Stimulated activated CD4-positive, alpha-beta T cell treated with anti-CD3 and anti-CD28 coated beads, Interleukin-4, amount 100 ng/mL, for 4 hours (primary cell): ENCODE data around the gene CT47A7.
"Not testable (repeated sequence)": the region's sequence is repeated elsewhere in the genome, so short reads cannot be mapped to it uniquely, and the experiment has no call there.

Experiments
- DNase-seq, 2 experiments: peaks; one replicate each; pipeline ENCODE4 v3.0.0-alpha.2; 2020

CT47A7 gene

GRCh38 chrX:120956500-120956899, at the start of gene CT47A7:
CT47A7 (minus strand) TSS chrX:120956600; CDS start chrX:120956345, 255 bp downstream.
- not testable (repeated sequence) for DNase-seq

DNA sequence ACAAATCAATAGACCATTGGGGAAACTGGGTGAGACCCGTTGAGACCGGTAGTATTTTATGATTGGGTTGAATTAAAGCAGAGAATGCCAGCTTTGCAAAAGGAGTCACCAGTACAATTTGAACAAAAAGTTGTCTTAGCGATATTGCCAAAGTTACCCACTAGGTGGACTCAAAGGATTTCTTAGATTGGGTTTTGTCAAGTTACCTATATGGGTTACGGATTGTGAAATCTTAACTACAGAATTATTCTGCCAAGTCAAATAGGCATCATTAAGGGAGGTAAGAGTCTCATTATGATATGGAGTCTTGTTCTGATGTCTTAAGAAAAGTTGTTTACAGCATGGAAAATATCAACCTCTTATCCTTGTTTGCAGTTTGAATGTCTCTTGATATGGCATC, 44.2 kb upstream of the CT47A7 start:
- DNase-seq: no peak

GRCh38 chrX:120999413-120999812, 43.0 kb upstream of the CT47A7 start:
- DNase-seq: no peak

GRCh38 chrX:120985660-120986059, 29.3 kb upstream of the CT47A7 start, which contains the start of gene CT47A1:
CT47A1 (minus strand) TSS chrX:120985760; CDS start chrX:120985529, 231 bp downstream.
- not testable (repeated sequence) for DNase-seq
